ENCODE measurements around the gene SMAGP.

Gene SMAGP

GRCh38 chr12:51218607-51219161 lies 51.5 kb downstream of the SMAGP start:
- Histone ChIP-seq H3K9ac (ENCODE audit: insufficient read length, low read depth) (peak overlapping the region; percentile 62), H3K4me3 (ENCODE audit: insufficient read length, low read depth) (peak overlapping the region; percentile 58), H3K36me3 (ENCODE audit: insufficient read depth, insufficient read length, low read length) (peaks cover 4% of the 10 kb centered on the region), H3K27me3 (ENCODE audit: insufficient read depth, insufficient read length) (no peaks in the 10 kb centered on the region), H3K9me3 (ENCODE audit: insufficient read depth, low read length) (no peaks in the 10 kb centered on the region), H3K4me1 (ENCODE audit: insufficient read depth, insufficient read length) (no peaks in the 10 kb centered on the region)
- TF ChIP-seq SUZ12 (IDR thresholded peaks at IDR 0.05; ENCODE audit: extremely low read depth, insufficient read depth, insufficient read length) (no peak), YY1 (IDR thresholded peaks at IDR 0.05; ENCODE audit: insufficient read depth, insufficient read length) (no peak), ZNF274 (IDR thresholded peaks at IDR 0.05; ENCODE audit: low read depth, low read length) (no peak)
- peak; percentile 18 for DNase-seq (ENCODE audit: low read depth, low spot score)

- H3K9me3 ChIP-seq (ENCODE audit: insufficient read depth, low read length) = no peaks in the 10 kb centered on the region
- no peak for TF ChIP-seq SUZ12 (IDR thresholded peaks at IDR 0.05; ENCODE audit: extremely low read depth, insufficient read depth, insufficient read length)
- no peak for TF ChIP-seq ZNF274 (IDR thresholded peaks at IDR 0.05; ENCODE audit: low read depth, low read length)
- TF ChIP-seq YY1 (IDR thresholded peaks at IDR 0.05; ENCODE audit: insufficient read depth, insufficient read length) = no peak
- H3K4me1 ChIP-seq (ENCODE audit: insufficient read depth, insufficient read length) = no peaks in the 10 kb centered on the region
- peak within 1 kb of the TSS; percentile 91 for H3K9ac ChIP-seq (ENCODE audit: insufficient read length, low read depth)
- H3K36me3 ChIP-seq (ENCODE audit: insufficient read depth, insufficient read length, low read length) = peaks cover 4% of the 10 kb centered on the region
- peak; percentile 87 for DNase-seq (ENCODE audit: low read depth, low spot score)
- no peaks in the 10 kb centered on the region for H3K27me3 ChIP-seq (ENCODE audit: insufficient read depth, insufficient read length)
- H3K4me3 ChIP-seq (ENCODE audit: insufficient read length, low read depth) = peak within 1 kb of the TSS; percentile 67
Measured at GRCh38 chr12:51217968-51218606, 52.1 kb downstream of the SMAGP start, which contains the start of gene POU6F1. POU6F1 (minus strand) TSS chr12:51218062; CDS start chr12:51206836, 11,226 bp downstream.

- H3K4me3 ChIP-seq (ENCODE audit: insufficient read length, low read depth) = peak overlapping the region; percentile 67
- no peaks in the 10 kb centered on the region for H3K4me1 ChIP-seq (ENCODE audit: insufficient read depth, insufficient read length)
- H3K9ac ChIP-seq (ENCODE audit: insufficient read length, low read depth) = peak overlapping the region; percentile 91
- H3K36me3 ChIP-seq (ENCODE audit: insufficient read depth, insufficient read length, low read length) = peaks cover 4% of the 10 kb centered on the region
- no peaks in the 10 kb centered on the region for H3K9me3 ChIP-seq (ENCODE audit: insufficient read depth, low read length)
- TF ChIP-seq ZNF274 (IDR thresholded peaks at IDR 0.05; ENCODE audit: low read depth, low read length) = no peak
- DNase-seq (ENCODE audit: low read depth, low spot score) = peak; percentile 16
- no peaks in the 10 kb centered on the region for H3K27me3 ChIP-seq (ENCODE audit: insufficient read depth, insufficient read length)
Measured at GRCh38 chr12:51217133-51217967, 52.9 kb downstream of the SMAGP start.

GRCh38 chr12:51216642-51217041 lies 53.6 kb downstream of the SMAGP start:
- no peak for TF ChIP-seq YY1 (IDR thresholded peaks at IDR 0.05; ENCODE audit: insufficient read depth, insufficient read length)
- no peak for TF ChIP-seq SUZ12 (IDR thresholded peaks at IDR 0.05; ENCODE audit: extremely low read depth, insufficient read depth, insufficient read length)
- no peak for TF ChIP-seq ZNF274 (IDR thresholded peaks at IDR 0.05; ENCODE audit: low read depth, low read length)
- H3K36me3 ChIP-seq (ENCODE audit: insufficient read depth, insufficient read length, low read length) = peaks cover 4% of the 10 kb centered on the region

GRCh38 chr12:51214895-51215294 lies 55.3 kb downstream of the SMAGP start:
- H3K9ac ChIP-seq (ENCODE audit: insufficient read length, low read depth) = no peak overlapping the region
- H3K36me3 ChIP-seq (ENCODE audit: insufficient read depth, insufficient read length, low read length) = peaks cover 4% of the 10 kb centered on the region
- H3K9me3 ChIP-seq (ENCODE audit: insufficient read depth, low read length) = no peaks in the 10 kb centered on the region
- no peak for TF ChIP-seq YY1 (IDR thresholded peaks at IDR 0.05; ENCODE audit: insufficient read depth, insufficient read length)
- TF ChIP-seq SUZ12 (IDR thresholded peaks at IDR 0.05; ENCODE audit: extremely low read depth, insufficient read depth, insufficient read length) = no peak
- no peak for TF ChIP-seq ZNF274 (IDR thresholded peaks at IDR 0.05; ENCODE audit: low read depth, low read length)
- H3K4me3 ChIP-seq (ENCODE audit: insufficient read length, low read depth) = no peak overlapping the region
- H3K4me1 ChIP-seq (ENCODE audit: insufficient read depth, insufficient read length) = no peaks in the 10 kb centered on the region
- no peak for DNase-seq (ENCODE audit: low read depth, low spot score)
- H3K27me3 ChIP-seq (ENCODE audit: insufficient read depth, insufficient read length) = no peaks in the 10 kb centered on the region

More at GRCh38 chr12:51216642-51217041, 53.6 kb downstream of the SMAGP start:
- H3K9ac ChIP-seq (ENCODE audit: insufficient read length, low read depth) = peak overlapping the region; percentile 91
- no peaks in the 10 kb centered on the region for H3K9me3 ChIP-seq (ENCODE audit: insufficient read depth, low read length)
- no peak for DNase-seq (ENCODE audit: low read depth, low spot score)
- H3K27me3 ChIP-seq (ENCODE audit: insufficient read depth, insufficient read length) = no peaks in the 10 kb centered on the region
- H3K4me1 ChIP-seq (ENCODE audit: insufficient read depth, insufficient read length) = no peaks in the 10 kb centered on the region
- H3K4me3 ChIP-seq (ENCODE audit: insufficient read length, low read depth) = peak overlapping the region; percentile 67

GRCh38 chr12:51210690-51211395 lies 59.4 kb downstream of the SMAGP start:
- DNase-seq (ENCODE audit: low read depth, low spot score) = no peak
- no peak for TF ChIP-seq SUZ12 (IDR thresholded peaks at IDR 0.05; ENCODE audit: extremely low read depth, insufficient read depth, insufficient read length)
- TF ChIP-seq YY1 (IDR thresholded peaks at IDR 0.05; ENCODE audit: insufficient read depth, insufficient read length) = no peak
- no peak for TF ChIP-seq ZNF274 (IDR thresholded peaks at IDR 0.05; ENCODE audit: low read depth, low read length)
- Histone ChIP-seq H3K9me3 (ENCODE audit: insufficient read depth, low read length) (no peaks in the 10 kb centered on the region), H3K27me3 (ENCODE audit: insufficient read depth, insufficient read length) (no peaks in the 10 kb centered on the region), H3K4me1 (ENCODE audit: insufficient read depth, insufficient read length) (no peaks in the 10 kb centered on the region), H3K4me3 (ENCODE audit: insufficient read length, low read depth) (no peak overlapping the region), H3K36me3 (ENCODE audit: insufficient read depth, insufficient read length, low read length) (peaks cover 4% of the 10 kb centered on the region), H3K9ac (ENCODE audit: insufficient read length, low read depth) (no peak overlapping the region)

All from NT2/D1 (cell line).